Activated CD8-positive, alpha-beta memory T cell treated with anti-CD3 and anti-CD28 coated beads for 1 hour (primary cell): Measurements from ENCODE around the gene ANGEL2.
"Not testable (repeated sequence)": the region's sequence is repeated elsewhere in the genome, so short reads cannot be mapped to it uniquely, and the experiment has no call there.

Experiments
- DNase-seq, 2 donors: peaks; one replicate each; pipeline ENCODE4 v3.0.0-alpha.2; 2020; ENCODE audit warnings: low read depth in 1 of 2; ENCODE audit errors: extremely low read depth in 1 of 2

Gene ANGEL2

GRCh38 chr1:212977781-212978645 lies 37.7 kb downstream of the ANGEL2 start:
- DNase-seq: no peak

- no peak for DNase-seq
Observed at GRCh38 chr1:212976586-212976985, 39.1 kb downstream of the ANGEL2 start.

- no peak for DNase-seq
Observed at GRCh38 chr1:212975111-212975918, 40.4 kb downstream of the ANGEL2 start.

DNA sequence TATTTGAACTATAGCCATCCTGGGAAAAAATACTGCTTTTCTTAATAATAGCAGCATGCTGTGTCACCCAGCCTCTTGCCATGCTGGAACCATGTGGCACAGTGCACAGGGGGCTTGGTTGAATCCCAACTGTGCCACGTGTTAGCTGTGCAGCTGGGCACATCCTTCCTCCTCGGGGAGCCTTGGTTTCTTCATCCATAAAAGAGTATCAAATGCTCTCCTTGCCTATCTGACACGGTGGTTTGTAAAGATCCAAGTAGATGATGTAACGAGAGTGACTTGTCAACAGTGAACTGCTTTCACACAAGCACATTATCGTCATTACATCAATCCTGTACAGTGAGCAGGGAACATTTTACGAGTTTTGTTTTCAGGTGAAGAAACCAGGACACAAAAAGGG lies 41.0 kb downstream of the ANGEL2 start:
- no peak for DNase-seq

- DNase-seq: no peak
Observed at GRCh38 chr1:212973899-212974298, 41.8 kb downstream of the ANGEL2 start.

DNA sequence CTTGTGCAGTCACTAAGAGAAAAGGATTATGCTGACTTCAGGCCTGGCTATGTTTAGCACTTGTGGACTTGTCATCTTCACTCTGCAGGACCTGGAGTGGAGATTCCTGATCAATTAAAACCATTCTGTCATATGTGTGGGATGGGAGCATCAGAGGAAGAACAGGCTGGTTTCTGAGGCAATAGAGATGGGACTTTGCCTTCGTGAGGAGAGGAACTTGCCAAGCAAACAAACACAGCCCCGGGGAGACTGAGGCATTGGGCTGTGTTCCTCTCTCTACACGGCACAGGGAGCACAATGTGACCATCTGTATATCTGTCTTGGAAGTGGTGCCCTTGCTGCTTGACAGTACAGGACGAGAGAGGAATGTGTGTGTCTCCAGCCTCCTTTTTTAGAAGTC lies 42.2 kb downstream of the ANGEL2 start:
- no peak for DNase-seq

DNA sequence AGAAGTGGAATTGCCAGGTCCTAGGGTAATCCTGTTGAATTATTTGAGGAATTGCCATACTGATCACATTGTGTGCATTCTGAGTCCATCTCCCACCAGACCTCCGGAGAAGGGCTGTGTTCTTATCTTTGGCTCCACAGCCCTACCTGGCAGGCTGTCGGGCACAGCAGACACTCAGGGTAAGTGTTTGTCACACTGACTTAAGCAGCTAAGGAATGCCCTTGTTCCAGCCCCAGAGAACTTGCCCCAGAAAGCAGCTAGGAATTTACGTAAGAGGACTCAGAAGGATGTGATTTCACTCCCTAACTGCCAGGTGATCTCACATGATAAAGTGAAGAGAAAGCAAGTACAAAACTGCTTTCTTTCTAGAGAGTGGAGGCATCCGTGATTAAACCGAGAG lies 44.4 kb downstream of the ANGEL2 start:
- DNase-seq: no peak

DNA sequence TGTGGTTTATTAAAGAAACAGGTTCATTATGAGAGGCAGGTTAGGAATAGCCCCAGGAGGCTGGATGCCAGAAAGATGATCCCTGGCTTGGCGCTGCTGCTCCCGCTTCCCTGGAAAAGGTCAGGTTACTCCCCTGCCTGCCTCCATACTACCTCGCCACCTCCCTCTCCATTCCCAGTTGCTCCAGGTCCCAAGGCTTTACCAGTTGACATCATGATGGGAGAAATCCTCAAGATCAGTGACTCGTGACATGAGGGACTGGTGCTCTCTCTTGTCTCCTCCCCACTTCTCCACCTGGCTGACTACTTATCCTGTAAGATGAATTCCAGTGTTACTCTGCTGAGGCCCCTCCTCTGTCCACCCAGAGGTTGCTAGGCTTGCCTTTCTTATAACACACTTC lies 45.6 kb downstream of the ANGEL2 start:
- no peak for DNase-seq

- DNase-seq: no peak
Observed at GRCh38 chr1:212968368-212968863, 47.3 kb downstream of the ANGEL2 start.

DNA sequence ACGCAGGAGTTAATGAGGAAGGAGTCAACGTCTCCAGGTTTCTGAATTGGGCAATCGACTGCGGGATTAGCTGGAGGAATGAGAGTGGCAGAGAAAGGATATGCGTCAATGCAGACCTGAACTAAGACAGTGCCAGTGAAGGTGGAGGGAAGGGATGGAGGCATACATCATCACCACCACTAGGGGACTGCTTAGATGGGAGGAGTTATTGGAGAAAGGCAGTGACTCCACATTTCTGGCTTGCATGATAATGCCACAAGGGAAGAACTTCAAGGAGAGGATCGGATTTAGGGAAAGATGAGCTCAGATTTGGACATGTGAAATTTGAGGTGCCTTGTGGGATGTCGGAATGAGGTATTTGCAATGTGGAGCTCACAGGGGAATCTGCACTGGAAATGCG lies 47.9 kb downstream of the ANGEL2 start:
- DNase-seq: no peak

GRCh38 chr1:212966616-212967015 lies 49.1 kb downstream of the ANGEL2 start:
- DNase-seq: no peak

DNA sequence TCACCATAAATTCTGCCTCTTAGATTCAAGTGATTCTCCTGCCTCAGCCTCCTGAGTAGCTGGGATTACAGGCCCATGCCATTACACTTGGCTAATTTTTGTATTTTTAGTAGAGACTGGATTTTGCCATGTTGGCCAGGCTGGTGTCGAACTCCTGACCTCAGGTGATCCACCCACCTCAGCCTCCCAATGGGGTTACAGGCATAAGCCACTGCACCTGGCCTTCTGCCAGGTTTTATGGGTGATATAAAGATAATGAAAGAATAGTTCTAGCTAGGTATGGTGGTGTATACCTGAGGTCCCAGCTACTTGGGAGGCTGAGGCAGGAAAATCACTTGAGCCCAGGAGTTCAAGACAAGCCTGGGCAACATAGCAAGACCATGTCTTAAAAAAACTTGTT lies 50.7 kb downstream of the ANGEL2 start:
- DNase-seq: not testable (repeated sequence)

DNA sequence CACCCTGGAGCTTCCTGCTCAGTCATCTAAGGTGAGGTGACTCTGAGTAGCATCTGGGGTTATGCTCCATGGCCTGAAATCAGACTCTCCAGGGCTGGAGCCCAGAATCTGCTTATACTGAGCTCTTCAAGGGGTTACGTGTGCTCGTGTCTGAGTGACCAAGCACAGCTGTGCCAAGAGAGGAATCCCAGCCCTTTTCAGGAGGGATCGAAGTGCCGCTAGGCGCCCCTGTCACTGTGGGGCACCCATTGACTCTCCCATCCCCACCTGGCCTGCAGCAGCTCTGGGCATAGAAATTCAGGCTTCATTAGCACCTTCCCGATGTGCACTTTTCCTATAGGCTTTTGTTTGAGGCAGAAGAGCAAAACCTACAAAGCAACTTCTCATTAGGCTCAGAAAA lies 51.6 kb downstream of the ANGEL2 start:
- DNase-seq: no peak

DNA sequence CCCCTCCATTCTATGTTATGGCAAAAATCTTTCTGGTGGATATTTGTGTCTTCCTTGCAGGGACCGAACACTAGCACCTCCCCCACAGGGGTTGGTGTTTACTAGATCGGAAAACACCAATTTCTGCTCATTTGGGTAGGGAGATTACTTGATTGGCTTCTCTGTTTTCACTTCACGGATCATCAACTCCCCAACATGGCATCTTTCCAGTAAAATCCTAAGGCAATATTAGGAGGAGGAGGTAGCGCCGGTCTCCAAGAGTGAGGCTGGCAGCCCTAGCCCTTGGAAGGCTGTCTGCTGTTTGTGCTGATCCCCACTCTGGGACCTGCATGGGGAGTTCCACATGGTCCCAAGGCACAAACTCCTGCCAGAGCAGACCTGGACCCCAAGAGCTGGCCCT lies 53.2 kb downstream of the ANGEL2 start:
- no peak for DNase-seq

DNA sequence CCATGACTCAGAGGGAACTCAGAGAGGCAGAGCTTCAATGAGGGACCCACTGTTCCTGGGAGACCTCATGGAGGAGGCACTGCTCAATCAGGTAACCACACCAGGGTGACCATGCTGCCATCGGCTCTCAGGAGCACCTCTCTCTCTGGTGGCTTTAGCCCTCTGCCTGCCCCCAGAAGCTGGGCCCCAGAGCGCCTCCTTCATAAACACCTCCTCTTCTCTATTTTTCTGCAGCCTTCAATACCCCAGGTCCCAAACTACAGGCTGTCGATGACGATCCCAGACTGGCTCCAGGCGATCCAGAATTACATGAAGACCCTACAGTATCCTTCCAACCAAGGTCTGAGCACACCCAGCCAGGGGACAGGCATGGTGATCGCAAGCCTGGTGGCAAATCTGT lies 54.7 kb downstream of the ANGEL2 start:
- DNase-seq: no peak

DNA sequence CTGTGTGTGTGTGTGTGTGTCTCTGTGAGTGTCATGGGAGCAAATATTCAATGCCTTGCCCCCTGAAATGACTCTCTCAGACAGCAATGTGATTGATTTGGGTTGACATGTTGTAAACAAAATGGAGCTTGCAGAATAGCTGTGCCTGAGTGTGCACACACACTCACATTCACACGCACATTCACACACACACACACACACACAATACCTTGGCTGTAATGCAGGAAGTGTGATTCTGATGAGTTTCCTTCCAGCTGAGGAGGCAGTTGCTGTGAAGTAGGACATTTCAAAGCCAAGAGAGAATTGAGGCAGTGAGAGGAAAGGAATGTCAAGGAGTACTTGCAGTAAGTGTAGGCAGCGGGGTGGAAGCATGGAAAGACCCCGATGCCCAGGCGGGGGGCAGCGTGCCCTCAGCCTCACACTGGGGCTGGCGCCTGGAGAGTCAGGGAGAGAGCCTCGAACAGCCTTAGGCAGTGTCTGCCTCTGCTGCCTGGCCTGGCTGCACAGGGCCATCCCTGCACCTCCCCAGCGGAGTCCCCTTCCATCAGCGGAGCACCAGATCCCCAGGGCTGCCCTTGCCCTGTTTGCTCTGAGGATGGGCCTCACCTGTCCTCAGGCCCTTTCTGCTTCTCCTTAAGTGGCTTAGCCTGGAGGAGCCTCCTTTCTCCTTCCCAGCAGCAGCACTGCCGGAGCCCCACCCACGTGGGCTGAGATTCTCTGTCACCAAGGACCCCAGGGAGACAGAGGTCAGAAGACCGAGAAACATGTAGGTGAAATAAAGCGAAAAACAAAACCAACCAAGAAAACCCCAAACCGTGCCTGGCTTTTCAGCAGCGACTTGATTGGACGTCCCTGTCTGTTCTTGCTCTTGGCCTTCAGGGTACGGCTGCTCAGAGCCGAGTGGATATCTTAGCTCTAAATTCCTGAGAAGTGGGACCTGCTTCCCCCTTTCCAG lies 56.1 kb downstream of the ANGEL2 start:
- no peak for DNase-seq

GRCh38 chr1:212958175-212958574 lies 57.5 kb downstream of the ANGEL2 start:
- no peak for DNase-seq

GRCh38 chr1:212957546-212957945 lies 58.1 kb downstream of the ANGEL2 start:
- no peak for DNase-seq

DNA sequence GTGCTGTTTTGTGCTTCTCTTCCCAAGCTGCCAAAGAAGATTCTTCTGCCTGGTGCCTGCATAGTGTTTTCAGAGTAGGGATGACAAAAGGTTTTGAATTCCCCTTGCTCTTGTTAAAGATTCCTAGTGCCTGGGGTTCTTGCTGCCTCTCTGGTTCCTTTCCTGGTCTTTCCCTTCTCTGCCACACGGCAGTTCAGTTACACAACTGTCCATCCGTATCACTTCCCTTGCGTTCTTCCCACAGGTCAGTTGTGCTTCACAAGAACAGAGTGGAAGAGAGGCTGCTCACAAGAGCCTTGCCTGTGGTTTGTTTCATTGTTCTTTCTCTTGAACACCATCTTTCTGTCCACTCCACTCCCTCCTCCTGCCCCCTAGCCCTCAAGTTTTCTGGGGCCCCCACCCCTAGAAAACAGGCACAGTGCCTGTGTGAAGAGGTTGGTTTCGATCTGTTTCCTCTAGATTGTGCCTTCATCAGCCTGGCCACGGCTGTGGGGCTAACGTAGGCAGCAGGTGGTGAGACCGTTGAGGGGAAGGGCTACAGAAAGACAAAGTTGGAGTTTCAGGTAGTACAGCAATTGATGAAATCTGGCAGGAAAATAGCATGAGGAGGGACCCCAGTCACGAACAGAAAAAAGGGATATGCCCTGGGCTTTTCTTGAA lies 59.6 kb downstream of the ANGEL2 start:
- no peak for DNase-seq

DNA sequence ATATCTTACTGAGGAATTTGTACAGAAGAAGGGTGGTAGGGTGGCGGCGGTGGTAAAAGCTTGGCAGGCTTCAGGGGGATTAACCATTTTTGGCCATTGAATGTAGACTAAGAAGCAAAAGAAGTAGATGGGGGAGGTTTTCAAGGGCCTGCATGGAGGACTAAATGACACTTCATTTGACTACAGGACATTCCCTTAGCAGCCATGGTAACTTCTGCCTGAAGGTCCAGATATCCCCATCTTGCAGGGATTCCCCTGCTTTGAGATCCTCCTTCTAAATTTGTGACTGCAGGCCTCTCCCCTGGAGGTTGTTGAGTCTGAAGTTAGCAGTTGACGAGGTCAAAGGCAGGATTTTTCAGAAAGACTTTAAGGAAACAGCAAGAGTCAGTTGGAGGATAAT lies 60.6 kb downstream of the ANGEL2 start:
- no peak for DNase-seq
